ENCODE measurements around the gene POMT2.

The POMT2 gene

DNA sequence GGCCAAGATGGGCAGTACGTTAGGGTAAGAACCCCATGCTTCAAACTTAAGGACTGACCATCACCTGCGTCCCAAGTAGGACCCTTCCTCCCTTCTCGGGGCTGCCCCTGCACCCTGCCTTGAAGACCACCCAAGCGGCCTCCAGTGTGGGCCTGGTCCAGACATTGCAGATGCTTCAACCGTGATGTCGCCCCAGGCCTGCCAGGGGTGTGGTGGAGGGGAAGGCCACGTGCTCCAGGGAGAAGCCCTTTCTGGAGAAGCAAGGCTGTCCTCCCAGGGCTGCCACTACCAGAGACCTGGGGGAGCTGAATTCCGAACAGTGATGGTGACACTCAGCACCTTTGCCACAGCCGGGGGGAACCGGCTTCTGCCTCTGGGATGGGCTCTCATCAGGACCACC is 63.0 kb downstream of the POMT2 start:
- Histone ChIP-seq H3F3A (ENCODE audit: control insufficient read depth, insufficient read depth) (no peaks in the 10 kb centered on the region), H3K27me3 (ENCODE audit: control insufficient read depth, low read length) (no peaks in the 10 kb centered on the region), H3K9me2 (replicated peaks; ENCODE audit: control insufficient read depth, low read length) (no peaks in the 10 kb centered on the region), H3K4me3 (ENCODE audit: low read length) (no peak overlapping the region), H3K9me3 (ENCODE audit: control insufficient read depth, insufficient read depth, low read length) (no peaks in the 10 kb centered on the region), H3K4me1 (ENCODE audit: control insufficient read depth, low read length) (no peaks in the 10 kb centered on the region), H3K4me2 (ENCODE audit: low read length) (no peak overlapping the region), H3K27ac (ENCODE audit: low read depth, low read length) (no peak overlapping the region), H3K36me3 (ENCODE audit: control insufficient read depth, low read length) (no peaks in the 10 kb centered on the region), H3K79me2 (ENCODE audit: control insufficient read depth, low read length) (no peaks in the 10 kb centered on the region), H4K20me1 (ENCODE audit: control insufficient read depth, insufficient read depth, low read depth, low read length) (no peaks in the 10 kb centered on the region)
- TF ChIP-seq, protein P1, sequence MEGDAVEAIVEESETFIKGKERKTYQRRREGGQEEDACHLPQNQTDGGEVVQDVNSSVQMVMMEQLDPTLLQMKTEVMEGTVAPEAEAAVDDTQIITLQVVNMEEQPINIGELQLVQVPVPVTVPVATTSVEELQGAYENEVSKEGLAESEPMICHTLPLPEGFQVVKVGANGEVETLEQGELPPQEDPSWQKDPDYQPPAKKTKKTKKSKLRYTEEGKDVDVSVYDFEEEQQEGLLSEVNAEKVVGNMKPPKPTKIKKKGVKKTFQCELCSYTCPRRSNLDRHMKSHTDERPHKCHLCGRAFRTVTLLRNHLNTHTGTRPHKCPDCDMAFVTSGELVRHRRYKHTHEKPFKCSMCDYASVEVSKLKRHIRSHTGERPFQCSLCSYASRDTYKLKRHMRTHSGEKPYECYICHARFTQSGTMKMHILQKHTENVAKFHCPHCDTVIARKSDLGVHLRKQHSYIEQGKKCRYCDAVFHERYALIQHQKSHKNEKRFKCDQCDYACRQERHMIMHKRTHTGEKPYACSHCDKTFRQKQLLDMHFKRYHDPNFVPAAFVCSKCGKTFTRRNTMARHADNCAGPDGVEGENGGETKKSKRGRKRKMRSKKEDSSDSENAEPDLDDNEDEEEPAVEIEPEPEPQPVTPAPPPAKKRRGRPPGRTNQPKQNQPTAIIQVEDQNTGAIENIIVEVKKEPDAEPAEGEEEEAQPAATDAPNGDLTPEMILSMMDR (IDR thresholded peaks at IDR 0.05; ENCODE audit: low read depth, low read length, poor library complexity, severe bottlenecking): no peak
- no peak for TF ChIP-seq EZH2phosphoT487 (IDR thresholded peaks at IDR 0.05; ENCODE audit: borderline replicate concordance, low read length)

DNA sequence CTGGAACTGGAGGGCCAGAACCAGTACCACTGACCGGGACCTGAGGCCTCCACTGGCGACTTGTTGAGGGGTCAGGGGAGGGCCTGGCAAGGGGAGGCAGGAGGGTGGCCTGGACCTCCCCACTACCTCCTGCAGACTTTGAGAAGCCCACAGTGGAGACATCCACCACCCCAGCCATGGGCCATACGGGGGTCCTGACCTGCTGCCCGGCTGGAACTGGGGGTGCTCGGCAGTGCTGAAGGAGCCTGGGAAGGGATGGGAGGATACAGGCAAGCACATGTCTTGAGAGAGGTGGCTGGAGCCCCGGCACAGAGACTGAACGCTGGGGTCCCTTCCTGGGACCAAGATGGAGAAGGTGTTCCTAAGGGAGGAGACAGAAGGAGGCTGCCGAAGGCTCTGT is 64.0 kb downstream of the POMT2 start:
- Histone ChIP-seq H3K4me1 (ENCODE audit: control insufficient read depth, low read length) (no peaks in the 10 kb centered on the region), H3K27me3 (ENCODE audit: control insufficient read depth, low read length) (no peaks in the 10 kb centered on the region)

DNA sequence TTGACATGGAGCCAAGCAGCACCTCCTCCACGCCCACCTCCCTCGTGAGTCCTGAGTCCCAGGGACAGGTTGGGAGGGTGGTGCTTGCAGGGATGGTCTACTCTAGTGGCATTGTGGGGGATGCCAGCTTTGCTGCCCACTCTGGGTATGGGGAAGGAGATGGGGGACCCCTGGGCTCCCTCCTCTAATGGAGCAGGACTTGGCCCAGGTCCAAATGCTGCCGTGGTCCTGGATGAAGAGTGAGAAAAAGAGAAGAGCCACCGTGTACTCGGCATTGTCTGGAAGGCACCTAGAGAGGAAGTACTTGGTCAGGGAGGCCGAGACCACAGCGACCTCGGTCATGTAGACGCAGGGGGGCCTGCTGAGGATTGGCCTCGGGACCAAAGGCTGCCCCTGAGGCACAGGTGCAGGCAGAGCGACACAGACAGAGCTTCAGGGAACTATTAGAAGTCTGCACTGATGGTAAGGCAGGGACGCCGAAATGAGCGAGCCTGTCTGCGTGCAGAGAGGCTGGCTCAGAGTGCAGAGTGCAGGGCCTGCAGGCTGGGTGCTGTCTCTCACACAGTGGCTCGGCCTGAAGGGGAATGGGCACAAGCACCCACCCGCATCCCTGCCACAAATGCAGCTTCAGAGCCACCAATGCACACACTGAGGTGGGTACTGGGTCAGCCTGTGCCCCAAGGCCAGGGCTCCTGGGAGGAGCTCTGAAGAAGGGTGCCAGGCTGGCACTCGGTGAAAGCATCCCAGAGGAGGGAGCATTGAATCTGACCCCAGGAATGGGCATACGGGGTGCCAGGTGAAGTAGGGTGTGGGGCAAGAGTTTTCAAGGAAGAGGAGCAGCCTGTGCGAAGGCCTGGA is 67.1 kb downstream of the POMT2 start:
- Histone ChIP-seq H3K9me2 (replicated peaks; ENCODE audit: control insufficient read depth, low read length) (no peaks in the 10 kb centered on the region), H3K4me3 (ENCODE audit: low read length) (no peak overlapping the region), H3K79me2 (ENCODE audit: control insufficient read depth, low read length) (no peaks in the 10 kb centered on the region), H3K27ac (ENCODE audit: low read depth, low read length) (no peak overlapping the region), H4K20me1 (ENCODE audit: control insufficient read depth, insufficient read depth, low read depth, low read length) (no peaks in the 10 kb centered on the region), H3K4me1 (ENCODE audit: control insufficient read depth, low read length) (no peaks in the 10 kb centered on the region), H3K4me2 (ENCODE audit: low read length) (no peak overlapping the region), H3K36me3 (ENCODE audit: control insufficient read depth, low read length) (no peaks in the 10 kb centered on the region), H3K9me3 (ENCODE audit: control insufficient read depth, insufficient read depth, low read length) (no peaks in the 10 kb centered on the region), H3F3A (ENCODE audit: control insufficient read depth, insufficient read depth) (no peaks in the 10 kb centered on the region), H3K27me3 (ENCODE audit: control insufficient read depth, low read length) (no peaks in the 10 kb centered on the region)
- TF ChIP-seq EZH2phosphoT487 (IDR thresholded peaks at IDR 0.05; ENCODE audit: borderline replicate concordance, low read length): no peak
- TF ChIP-seq, protein P1 (IDR thresholded peaks at IDR 0.05; ENCODE audit: low read depth, low read length, poor library complexity, severe bottlenecking): no peak

More for the DNA sequence above, 64.0 kb downstream of the POMT2 start:
- TF ChIP-seq, protein P1 (IDR thresholded peaks at IDR 0.05; ENCODE audit: low read depth, low read length, poor library complexity, severe bottlenecking): no peak
- no peak for TF ChIP-seq EZH2phosphoT487 (IDR thresholded peaks at IDR 0.05; ENCODE audit: borderline replicate concordance, low read length)
- H3K4me2 ChIP-seq (ENCODE audit: low read length): no peak overlapping the region
- H3K9me3 ChIP-seq (ENCODE audit: control insufficient read depth, insufficient read depth, low read length): no peaks in the 10 kb centered on the region
- no peak overlapping the region for H3K27ac ChIP-seq (ENCODE audit: low read depth, low read length)
- H4K20me1 ChIP-seq (ENCODE audit: control insufficient read depth, insufficient read depth, low read depth, low read length): no peaks in the 10 kb centered on the region
- no peaks in the 10 kb centered on the region for H3K36me3 ChIP-seq (ENCODE audit: control insufficient read depth, low read length)
- H3K4me3 ChIP-seq (ENCODE audit: low read length): no peak overlapping the region
- H3K9me2 ChIP-seq (replicated peaks; ENCODE audit: control insufficient read depth, low read length): no peaks in the 10 kb centered on the region
- no peaks in the 10 kb centered on the region for H3K79me2 ChIP-seq (ENCODE audit: control insufficient read depth, low read length)
- no peaks in the 10 kb centered on the region for H3F3A ChIP-seq (ENCODE audit: control insufficient read depth, insufficient read depth)
